ENCODE results near the gene FBXO5.
A peak's percentile ranks its signal among the peaks of the same experiment; 100 is the strongest.
"Not testable (repeated sequence)": the region's sequence is repeated elsewhere in the genome, so short reads cannot be mapped to it uniquely, and the experiment has no call there.

FBXO5 gene

DNA sequence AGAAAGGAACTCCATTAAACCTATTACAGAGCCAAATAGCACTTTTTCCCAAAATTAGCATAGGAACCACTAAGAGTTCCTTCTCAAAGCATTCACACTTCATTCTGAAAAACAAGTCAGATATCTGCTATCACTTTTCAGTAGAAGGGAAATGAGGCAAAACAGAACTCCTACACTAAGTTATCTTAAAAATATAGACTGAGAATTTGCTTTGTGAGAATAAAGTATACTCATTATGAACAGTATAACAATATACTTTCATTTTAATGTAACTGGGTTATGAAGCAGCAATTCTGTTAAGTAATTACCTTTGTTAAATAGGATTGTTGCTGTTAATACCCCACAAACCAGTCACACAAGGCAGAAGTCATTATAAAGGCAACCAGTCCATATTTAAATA is 11.0 kb upstream of the FBXO5 start:
- no peak for DNase-seq (ENCODE audit: low read depth)
- H3K4me3 ChIP-seq (ENCODE audit: low read depth, low read length), result no peak overlapping the region
- TF ChIP-seq, protein P1, sequence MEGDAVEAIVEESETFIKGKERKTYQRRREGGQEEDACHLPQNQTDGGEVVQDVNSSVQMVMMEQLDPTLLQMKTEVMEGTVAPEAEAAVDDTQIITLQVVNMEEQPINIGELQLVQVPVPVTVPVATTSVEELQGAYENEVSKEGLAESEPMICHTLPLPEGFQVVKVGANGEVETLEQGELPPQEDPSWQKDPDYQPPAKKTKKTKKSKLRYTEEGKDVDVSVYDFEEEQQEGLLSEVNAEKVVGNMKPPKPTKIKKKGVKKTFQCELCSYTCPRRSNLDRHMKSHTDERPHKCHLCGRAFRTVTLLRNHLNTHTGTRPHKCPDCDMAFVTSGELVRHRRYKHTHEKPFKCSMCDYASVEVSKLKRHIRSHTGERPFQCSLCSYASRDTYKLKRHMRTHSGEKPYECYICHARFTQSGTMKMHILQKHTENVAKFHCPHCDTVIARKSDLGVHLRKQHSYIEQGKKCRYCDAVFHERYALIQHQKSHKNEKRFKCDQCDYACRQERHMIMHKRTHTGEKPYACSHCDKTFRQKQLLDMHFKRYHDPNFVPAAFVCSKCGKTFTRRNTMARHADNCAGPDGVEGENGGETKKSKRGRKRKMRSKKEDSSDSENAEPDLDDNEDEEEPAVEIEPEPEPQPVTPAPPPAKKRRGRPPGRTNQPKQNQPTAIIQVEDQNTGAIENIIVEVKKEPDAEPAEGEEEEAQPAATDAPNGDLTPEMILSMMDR (IDR thresholded peaks at IDR 0.05; ENCODE audit: low read depth, low read length), result no peak
- TF ChIP-seq, protein P2, sequence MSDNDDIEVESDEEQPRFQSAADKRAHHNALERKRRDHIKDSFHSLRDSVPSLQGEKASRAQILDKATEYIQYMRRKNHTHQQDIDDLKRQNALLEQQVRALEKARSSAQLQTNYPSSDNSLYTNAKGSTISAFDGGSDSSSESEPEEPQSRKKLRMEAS (IDR thresholded peaks at IDR 0.05; ENCODE audit: low read depth, low read length), result no peak
- no peak for TF ChIP-seq POLR2A (IDR thresholded peaks at IDR 0.05; ENCODE audit: extremely low read depth, insufficient read length)
- TF ChIP-seq MYC (IDR thresholded peaks at IDR 0.05; ENCODE audit: low read depth, low read length), result no peak

DNA sequence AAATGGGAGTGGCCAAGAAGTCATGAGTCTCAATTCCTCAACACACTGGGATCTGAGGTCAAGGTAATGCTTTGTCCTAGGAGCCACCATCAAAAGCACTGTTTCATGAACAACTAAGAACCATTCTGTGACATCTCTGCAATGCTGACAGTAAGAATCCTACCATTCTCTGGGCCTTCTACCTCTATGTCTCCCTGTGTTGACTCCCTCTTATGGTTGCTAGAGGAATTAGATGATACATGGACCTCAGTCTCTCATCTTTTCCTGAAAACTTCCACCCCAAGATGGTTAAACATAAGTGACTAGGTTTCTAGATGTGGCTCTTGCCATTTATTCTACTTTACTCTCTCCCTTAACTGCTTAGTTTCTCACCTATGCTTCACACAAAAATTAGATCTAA is 10.6 kb upstream of the FBXO5 start:
- H3K4me3 ChIP-seq (ENCODE audit: low read depth, low read length), result no peak overlapping the region
- TF ChIP-seq, protein P1 (IDR thresholded peaks at IDR 0.05; ENCODE audit: low read depth, low read length), result peak; percentile 26
- TF ChIP-seq MYC (IDR thresholded peaks at IDR 0.05; ENCODE audit: low read depth, low read length) (no peak), POLR2A (IDR thresholded peaks at IDR 0.05; ENCODE audit: extremely low read depth, insufficient read length) (no peak)
- DNase-seq (ENCODE audit: low read depth), result peak; percentile 33

DNA sequence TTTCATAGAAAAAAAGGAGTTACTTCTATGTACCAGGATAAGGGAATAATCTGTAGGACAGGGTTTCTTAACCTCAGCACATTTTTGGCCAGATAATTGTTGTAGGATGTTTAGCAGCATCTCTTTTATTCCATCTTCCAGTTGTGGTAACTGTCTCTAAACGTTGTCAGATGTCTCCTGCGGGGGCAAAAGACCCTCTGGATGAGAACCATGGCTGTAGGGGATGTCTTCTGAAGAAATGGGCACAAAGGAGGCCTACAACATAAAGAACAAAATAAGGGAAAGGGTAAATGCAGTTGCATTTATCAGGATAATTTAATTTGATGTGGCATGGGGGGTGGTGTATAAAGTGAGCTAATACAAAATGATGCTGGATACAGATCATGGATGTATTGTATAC is 4.1 kb upstream of the FBXO5 start:
- H3K4me3 ChIP-seq (ENCODE audit: low read depth, low read length), result no peak overlapping the region
- DNase-seq (ENCODE audit: low read depth), result no peak
- TF ChIP-seq, protein P2 (IDR thresholded peaks at IDR 0.05; ENCODE audit: low read depth, low read length), result no peak
- TF ChIP-seq MYC (IDR thresholded peaks at IDR 0.05; ENCODE audit: low read depth, low read length) (no peak), POLR2A (IDR thresholded peaks at IDR 0.05; ENCODE audit: extremely low read depth, insufficient read length) (no peak)
- TF ChIP-seq, protein P1 (IDR thresholded peaks at IDR 0.05; ENCODE audit: low read depth, low read length), result no peak

DNA sequence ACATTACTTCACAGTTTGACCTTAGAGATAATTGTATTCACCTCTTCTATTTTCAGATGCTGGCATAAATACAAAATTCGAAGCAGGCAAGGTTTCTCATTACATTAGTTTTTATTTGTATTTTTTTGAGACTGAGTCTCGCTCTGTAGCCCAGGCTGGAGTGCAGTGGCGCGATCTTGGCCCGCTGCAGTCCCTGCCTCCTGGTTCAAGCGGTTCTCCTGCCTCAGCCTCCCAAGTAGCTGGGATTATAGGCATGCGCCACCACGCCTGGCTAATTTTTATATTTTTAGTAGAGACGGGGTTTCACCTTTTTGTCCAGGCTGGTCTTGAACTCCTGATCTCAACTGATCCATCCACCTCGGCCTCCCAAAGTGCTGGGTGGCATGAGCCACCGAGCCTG is 2.5 kb upstream of the FBXO5 start:
- not testable (repeated sequence) for DNase-seq (ENCODE audit: low read depth)
- peak overlapping the region; percentile 95 for H3K4me3 ChIP-seq (ENCODE audit: low read depth, low read length)

DNA sequence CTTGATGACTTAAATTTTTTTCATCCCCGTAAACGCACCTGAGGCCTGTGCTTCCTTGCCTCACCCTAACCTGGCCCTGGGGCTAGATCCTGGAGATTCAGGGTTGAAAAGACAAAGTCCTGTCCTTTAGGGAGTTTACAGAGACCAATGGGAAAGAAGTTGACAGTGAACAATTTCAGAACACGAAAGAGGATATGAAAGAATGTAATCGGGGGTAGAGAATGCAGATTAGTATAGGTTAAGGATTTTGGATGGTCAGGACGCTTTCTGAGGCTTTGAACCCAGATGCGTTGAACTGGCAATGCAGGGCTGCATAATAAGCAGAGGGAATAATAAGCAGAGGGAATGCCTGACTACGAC is 1.7 kb upstream of the FBXO5 start:
- H3K4me3 ChIP-seq (ENCODE audit: low read depth, low read length), result peak overlapping the region; percentile 95
- TF ChIP-seq POLR2A (IDR thresholded peaks at IDR 0.05; ENCODE audit: extremely low read depth, insufficient read length) (no peak), MYC (IDR thresholded peaks at IDR 0.05; ENCODE audit: low read depth, low read length) (no peak)
- TF ChIP-seq, protein P1 (IDR thresholded peaks at IDR 0.05; ENCODE audit: low read depth, low read length), result no peak
- TF ChIP-seq, protein P2 (IDR thresholded peaks at IDR 0.05; ENCODE audit: low read depth, low read length), result no peak
- peak; percentile 26 for DNase-seq (ENCODE audit: low read depth)

DNA sequence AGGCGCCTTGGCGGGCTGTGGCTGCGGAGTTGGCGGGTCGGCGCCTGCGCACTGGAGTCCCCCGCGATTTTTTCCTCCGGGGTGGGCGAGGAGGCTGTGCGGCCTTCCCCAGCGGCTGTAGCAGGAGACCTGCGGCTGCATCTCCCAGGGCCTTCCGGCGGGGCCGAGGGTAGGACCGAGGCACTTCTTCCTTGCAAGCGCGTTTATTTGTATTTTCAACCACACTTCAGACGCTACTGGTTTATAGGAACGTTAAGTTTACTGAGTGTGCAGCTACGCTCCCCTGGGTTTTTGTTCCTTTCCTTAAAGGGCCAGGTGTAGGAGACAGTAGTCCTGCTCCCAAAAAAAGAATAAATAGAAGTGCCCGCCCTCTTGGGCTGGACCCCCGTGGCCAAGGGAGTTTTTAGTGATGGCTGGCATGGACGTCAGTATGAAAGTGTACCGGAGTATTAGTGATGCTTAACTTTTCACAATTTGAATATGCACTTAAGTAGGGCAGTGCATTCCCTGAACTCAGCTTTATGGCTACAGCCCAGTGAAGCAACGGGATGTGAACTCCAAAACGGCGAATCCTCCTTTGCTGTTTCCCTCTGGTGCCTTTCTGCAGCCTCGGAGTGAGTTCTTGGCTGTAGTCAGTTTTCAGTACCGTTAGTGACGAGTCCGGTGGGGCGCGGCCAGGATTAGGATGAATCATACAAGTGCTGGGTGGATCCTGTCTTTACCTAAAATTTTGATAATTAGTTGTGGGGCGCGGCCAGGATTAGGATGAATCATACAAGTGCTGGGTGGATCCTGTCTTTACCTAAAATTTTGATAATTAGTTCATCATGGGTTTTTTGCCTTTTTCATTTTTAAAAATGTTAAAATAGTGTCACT is 1.0 kb upstream of the FBXO5 start:
- DNase-seq (ENCODE audit: low read depth), result peak; percentile 96
- TF ChIP-seq POLR2A (IDR thresholded peaks at IDR 0.05; ENCODE audit: extremely low read depth, insufficient read length) (peak; percentile 40), MYC (IDR thresholded peaks at IDR 0.05; ENCODE audit: low read depth, low read length) (no peak)

More for the DNA sequence above, 1.0 kb upstream of the FBXO5 start:
- H3K4me3 ChIP-seq (ENCODE audit: low read depth, low read length), result peak overlapping the region; percentile 95
